ENCODE data around the gene PTPRU.

PTPRU gene

DNA sequence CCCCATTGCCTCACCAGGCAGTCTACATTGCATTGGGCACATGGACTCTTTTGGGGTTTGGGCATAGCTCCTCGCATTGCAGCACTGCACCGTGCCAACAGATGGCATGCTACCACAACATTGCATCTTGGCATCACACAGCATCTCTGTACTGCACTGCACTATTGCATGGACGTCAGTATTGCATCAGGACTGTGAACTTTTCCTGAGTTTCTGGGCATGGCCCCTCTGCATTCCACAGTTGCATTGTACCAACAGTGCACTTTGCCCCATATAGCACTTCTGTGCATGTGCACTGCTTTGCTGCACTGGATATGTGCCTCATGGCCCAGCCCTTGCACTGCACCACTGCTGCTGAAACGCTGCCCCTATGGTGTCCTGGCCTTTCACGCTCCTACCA, 9.6 kb downstream of the PTPRU start:
- DNase-seq (ENCODE audit: low spot score): no peak

DNA sequence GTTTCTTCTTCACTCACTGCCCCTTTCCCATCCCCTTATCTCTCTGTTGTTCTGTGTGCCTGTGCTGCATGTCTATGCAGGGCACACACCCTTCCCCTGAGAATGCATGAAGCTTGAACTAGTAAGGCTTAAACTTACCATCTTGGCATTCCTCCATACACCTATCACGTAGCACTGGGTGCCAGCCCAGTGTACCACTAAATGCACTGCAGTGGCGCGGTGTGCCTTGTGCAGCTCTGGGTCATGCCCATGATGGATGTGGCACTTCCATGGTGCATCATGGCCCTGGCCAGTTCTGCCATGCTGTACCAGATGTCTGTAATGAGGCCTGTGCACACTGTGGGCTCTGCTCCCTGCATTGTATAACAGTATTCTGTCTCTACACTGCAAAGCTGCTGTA, 10.7 kb downstream of the PTPRU start:
- no peak for DNase-seq (ENCODE audit: low spot score)

DNA sequence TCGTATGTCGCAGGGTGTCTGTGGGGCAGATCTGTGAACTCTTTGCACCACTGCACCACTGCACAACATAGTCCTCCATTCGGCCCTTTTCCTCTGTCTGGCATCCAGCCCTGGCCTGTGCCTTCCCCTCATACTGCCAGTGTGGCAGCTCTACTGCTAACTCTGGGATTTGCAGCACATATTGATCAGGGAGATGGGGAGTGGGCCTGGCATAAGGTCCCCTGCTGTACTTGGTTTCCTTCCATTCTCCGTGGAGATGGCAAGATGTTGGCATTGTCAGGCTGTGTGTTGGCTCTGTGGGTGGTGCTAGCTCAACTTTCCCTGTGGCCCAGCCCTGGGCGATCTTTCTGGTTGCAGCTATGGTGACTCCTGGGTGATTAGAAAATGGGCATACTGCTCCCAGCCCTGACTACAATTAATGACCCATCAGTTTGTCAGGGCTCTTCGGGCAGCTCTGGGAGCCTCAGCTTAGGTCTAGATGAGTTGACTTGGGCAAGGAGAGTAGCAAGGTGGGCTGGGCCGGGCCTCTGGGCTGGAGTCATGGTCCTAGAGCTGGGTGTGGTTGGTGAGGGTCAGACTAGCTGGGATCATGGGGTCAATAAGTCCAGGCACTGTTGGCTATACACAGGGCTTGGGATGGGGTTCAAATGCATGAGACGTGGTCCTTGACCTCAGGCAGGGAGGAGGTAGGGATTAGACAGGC, 11.4 kb downstream of the PTPRU start:
- DNase-seq (ENCODE audit: low spot score): no peak

DNA sequence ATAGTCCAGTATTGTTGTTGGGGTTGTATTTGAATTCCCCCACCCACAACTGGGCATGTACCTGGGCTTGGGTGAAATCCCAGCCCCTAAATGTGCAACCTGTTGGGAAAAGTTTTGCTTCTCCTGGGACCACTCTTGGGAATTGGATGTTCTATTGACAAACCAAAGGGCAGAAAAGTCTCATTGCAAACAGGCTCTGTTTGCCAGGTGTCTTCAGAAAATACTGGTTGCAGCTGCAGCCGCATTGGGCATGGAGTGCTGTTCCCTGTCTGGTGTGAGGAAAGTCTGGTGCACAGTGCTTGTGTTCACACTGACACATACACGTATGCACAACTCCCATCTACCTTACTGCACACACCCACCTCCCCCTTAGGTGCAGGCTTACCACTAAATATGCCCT, 12.1 kb downstream of the PTPRU start:
- no peak for DNase-seq (ENCODE audit: low spot score)

DNA sequence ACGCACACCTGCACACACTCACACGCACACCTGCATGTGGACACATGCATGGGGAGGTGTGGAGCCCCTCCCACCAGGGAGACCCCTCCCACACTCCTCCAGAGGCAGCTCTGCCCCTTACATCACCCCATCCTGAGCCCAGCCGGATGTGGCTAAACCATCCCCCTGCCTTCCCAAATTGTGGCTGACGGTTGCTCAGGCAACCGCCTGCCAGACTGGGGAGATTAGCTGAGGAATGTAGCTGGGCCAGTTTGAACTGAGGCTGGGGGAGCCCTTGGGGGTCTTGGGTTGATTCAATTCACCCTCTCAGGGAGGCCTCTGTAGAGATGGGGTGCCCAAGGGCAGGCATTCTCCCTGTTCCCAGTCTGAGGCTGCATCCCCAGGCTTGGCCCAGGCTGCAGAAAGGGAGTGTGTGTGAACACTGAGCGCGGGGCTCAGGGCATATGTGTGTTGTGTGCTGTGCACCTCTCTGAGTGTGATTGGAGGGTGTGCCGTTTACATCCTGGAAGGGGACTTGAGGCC, 12.9 kb downstream of the PTPRU start:
- DNase-seq (ENCODE audit: low spot score): no peak

DNA sequence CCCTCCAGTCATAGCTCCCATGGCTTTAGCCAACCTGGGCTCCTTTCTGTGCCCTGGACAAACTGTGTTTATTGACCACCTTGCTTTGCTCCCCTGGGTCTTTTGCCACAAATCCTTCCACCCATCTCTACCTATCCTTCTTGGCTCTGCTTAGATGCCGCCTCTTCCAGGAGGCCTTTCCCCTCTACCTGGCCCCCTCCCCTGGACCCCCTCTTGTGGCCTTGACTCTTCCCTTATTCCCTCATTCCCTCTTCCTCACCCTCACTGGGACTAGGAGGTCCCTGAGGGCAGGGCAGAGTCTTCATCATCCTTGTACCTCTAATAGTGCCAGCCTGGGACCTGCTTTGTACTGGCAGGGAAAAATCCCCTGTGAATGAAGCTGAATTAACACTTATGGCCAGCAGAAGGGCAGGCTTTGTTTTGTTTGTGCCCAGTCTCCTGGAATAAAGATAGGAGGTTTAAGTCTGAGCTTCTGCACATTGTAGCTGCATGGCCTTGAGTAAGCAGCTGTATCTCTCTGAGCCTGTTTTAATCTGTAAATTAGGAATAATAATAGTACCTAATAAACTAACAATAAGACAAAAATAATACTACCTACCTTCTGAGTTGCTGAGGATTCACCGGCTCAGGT, 13.7 kb downstream of the PTPRU start:
- DNase-seq (ENCODE audit: low spot score): no peak

DNA sequence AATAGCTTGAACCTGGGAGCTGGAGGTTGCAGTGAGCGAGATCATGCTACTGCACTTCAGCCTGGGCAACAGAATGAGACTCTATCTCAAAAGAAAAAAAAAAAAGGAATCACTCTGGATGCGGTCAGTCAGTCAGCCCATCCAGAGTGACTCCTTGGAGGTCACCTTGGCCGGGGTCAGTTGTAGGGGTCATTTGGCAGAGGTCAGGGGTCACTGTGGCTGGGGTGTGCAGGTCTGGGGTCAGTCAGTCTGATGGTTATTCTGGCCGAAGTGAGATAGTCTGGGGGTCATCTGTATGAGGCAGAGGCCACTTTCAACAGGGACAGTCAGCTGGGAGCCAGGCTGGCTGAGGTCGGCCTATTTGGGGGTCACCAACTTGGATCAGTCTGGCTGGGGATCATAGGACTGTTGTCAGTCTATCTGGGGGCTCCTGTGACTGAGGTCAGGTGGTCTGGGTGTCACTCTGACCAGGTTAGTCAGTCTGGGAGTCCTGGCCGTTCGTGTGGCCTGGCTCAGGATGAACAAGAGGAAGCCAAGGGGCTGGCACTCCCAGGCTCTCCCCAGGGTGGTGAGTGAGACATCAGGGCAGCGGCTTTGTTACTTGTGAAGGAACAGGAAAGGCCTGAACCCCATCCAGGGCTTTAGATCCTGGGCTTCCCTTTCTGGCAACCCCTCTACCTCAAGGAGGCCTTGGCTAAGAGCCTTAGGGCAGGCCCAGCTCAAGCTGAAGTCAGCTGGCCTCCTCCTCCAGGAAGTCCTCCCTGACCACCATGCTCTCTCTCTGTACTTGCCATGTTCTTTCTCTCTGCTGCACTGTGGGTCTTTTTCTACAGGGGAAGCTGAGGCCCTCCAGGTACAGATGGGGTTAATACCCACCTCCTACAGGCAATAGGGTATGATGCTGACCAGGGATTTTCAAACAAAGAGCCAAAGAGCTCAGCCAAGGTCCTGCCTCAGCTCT, 15.1 kb downstream of the PTPRU start:
- DNase-seq (ENCODE audit: low spot score): no peak

DNA sequence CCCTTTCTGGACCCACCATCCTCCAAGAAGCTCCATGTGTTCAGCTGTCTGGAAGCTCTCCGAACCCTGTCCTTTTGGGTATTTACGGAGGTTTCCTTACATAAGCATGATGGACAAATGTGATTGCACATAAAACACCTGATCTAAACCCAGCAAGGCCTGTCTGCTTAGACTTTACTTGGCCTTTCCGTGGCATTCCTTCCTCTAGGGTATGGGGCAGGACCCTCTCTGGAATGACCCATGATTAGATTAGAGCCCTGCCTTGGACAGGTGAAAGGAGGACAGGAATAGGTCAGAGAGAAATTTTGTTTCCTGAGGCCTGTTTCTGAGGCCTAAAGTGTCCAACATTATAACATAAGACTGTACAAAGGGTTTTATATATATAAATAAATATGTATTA, 16.9 kb downstream of the PTPRU start:
- no peak for DNase-seq (ENCODE audit: low spot score)

DNA sequence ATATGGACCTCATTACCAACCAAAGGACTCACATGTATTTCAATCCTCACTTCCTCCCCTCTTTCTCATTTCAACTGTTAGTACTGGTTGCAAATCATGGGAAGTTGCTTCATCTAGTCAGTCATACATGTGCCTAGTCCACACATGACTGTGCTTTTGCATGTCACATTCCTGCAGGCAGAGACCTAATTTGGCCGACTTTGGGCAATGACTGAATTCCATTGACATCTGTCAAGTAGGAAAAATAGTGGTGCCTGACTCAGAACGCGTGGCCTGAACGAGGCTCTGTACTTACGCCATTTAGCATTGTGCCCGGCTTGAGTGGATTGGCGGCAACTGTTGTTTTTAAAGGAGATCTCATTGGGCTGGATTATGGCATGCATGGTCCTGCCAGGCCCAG, 18.0 kb downstream of the PTPRU start:
- DNase-seq (ENCODE audit: low spot score): no peak

DNA sequence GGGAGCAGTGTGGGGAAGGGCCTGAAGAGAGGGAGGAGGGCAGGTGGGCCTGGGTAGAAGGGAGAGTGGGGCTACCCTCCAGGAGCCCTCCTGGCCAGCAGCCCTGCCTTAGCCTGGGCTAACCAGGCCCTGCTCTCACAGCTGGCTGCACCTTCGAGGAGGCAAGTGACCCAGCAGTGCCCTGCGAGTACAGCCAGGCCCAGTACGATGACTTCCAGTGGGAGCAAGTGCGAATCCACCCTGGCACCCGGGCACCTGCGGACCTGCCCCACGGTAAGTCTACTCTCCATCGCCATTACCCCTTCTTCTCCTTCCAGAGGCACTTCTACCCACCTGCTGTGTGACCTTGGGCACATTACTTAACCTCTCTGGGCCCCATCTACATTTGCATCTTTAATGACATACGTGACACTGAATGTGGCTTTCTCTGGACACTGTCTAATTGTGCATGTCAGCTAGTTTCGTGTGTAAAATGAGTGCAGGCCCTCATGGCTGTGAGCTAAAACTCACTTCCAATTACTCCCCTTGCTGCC, 18.9 kb downstream of the PTPRU start:
- no peak for DNase-seq (ENCODE audit: low spot score)

DNA sequence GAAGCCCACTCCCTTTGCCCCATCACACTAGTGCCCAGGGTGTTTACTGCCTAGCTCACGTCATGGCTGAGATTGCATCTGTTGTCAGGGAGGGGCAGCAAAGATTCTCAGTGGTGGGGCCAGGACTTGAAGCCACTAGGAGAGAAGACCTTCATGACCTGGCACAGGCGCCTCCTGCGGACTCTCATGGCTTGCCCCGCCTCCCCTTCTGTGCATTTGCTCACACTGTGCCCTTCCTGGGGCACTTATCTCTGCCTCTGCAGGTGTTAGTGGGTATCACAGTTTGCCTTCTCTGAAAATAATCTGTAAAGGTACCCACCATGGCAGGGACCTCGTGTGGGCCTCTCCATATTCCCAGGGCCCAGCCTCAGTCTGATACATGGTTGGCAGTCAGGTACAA, 20.1 kb downstream of the PTPRU start:
- DNase-seq (ENCODE audit: low spot score): no peak

DNA sequence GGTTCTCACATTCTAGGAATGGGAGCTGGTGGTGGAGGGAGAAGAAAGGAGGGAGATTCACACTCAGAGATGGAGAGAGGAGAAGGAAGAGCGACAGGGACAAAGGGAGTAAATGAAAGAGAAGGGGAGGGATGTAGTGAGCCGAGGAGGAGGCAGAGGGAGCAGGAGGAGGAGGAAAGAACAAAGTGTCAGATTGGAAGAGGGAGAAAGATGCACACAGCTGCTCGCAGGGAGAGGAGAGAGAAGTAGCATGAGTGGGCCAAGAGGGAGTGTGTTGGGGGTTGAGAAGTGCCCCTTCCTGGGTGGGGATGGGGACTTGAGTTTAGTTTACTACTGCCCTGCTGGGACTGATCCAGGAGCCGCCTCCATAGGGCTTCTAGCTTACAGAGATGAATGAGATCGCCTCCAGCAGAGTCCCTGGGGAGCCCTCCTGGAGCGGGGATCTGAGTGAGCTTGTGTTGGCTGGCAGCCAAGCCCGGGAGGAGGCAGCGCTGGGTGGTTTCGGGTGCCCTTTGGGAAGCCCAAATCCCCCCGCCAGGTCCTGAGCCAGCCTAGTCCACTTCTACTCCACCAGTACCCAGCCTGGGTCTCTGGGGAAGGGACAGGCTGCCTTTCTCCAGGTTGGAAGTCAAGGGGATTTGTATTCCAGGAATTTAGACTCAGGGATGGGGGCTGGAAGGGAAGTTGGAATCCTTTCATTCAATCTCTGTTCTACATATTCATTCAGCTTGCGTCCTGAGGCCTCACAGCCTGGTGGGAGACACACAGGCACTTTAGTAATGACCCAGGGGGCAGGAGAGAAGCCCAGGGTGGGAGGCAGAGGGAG, 20.9 kb downstream of the PTPRU start:
- no peak for DNase-seq (ENCODE audit: low spot score)

DNA sequence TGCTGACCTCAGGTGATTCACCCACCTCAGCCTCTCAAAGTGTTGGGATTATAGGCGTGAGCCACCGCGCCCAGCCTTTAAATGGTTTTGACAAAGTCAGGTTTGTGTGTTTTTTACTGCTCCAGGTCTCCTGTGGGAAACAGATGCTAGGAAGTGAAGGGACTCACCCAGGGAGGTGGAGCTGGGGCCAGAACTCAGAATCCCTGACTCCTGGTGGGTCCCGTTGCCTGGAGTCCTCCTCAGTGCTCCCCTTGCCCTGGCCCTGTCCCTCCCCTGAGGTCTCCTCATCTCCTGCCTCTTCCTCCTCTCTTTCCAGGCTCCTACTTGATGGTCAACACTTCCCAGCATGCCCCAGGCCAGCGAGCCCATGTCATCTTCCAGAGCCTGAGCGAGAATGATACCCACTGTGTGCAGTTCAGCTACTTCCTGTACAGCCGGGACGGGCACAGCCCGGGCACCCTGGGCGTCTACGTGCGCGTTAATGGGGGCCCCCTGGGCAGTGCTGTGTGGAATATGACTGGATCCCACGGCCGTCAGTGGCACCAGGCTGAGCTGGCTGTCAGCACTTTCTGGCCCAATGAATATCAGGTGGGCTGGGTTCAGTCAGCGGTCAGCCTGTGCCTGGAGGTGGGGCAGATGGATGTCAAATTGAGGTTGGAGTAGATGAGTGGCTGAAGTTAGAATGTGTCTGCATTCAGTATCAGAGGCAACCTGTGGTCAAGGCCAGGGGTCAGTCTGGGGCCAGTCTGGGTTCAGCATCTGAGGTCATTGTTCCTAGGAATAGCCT, 22.1 kb downstream of the PTPRU start:
- no peak for DNase-seq (ENCODE audit: low spot score)

DNA sequence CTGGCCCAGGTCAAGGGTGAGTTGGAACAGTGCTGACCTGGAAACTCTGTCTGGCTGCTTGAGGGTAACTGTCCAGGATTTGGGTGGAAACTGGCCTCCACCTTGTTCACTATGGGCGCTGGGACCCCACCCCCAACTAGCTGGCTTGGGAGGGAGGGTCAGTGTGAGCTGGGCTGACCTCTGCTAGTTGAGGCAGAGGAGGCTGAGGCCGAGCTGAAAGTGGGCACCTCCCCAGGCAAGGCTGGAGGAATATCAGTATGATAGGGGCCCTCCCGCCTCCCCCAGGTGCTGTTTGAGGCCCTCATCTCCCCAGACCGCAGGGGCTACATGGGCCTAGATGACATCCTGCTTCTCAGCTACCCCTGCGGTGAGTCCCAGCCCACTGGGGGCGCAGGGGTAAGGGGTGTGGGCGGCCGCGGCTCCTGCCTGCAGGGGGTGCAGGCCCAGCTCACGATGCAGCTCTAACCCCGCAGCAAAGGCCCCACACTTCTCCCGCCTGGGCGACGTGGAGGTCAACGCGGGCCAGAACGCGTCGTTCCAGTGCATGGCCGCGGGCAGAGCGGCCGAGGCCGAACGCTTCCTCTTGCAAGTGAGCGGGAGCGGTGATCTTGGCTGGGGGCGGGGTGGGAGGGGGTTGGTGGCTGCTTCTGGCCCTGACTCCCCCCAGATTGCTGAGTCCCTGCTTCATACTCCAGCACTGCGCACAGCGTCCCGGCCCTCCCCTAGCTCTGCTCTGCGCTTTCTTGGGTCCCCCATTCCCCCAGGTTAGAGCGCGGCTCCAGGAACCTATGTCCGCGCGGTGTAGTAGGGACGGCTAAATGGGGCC, 22.9 kb downstream of the PTPRU start:
- DNase-seq (ENCODE audit: low spot score): no peak

DNA sequence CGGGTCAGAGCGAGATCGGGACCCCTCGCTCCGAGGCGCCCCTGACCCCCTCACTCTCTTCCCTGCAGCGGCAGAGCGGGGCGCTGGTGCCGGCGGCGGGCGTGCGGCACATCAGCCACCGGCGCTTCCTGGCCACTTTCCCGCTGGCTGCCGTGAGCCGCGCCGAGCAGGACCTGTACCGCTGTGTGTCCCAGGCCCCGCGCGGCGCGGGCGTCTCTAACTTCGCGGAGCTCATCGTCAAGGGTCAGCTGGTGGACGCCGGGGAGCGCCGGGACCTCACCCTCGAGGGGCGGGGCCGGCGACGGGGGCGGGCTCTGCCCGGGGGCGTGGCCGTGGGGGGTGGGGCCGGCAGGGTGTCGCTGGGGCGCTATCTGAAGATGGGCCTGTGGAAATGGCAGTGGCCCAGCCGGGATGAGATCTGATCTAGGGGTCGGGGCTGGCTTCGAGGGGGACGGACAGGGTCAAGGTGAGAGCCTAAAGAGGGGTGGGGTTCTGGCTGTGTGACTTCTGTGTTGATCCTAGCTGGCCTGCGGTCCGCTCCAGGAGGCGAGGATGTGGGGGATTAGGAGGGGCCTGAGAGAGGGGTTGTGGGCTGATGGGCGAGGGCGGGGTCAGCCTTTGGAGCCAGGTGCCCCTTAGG, 23.6 kb downstream of the PTPRU start:
- peak; percentile 9 for DNase-seq (ENCODE audit: low spot score)

DNA sequence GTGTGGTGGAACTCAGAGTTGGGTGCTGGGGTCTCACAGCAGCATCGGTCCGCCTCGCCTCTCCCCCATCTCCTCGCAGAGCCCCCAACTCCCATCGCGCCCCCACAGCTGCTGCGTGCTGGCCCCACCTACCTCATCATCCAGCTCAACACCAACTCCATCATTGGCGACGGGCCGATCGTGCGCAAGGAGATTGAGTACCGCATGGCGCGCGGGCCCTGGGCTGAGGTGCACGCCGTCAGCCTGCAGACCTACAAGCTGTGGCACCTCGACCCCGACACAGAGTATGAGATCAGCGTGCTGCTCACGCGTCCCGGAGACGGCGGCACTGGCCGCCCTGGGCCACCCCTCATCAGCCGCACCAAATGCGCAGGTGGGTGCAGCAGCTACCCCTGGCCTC, 24.2 kb downstream of the PTPRU start:
- DNase-seq (ENCODE audit: low spot score): no peak

DNA sequence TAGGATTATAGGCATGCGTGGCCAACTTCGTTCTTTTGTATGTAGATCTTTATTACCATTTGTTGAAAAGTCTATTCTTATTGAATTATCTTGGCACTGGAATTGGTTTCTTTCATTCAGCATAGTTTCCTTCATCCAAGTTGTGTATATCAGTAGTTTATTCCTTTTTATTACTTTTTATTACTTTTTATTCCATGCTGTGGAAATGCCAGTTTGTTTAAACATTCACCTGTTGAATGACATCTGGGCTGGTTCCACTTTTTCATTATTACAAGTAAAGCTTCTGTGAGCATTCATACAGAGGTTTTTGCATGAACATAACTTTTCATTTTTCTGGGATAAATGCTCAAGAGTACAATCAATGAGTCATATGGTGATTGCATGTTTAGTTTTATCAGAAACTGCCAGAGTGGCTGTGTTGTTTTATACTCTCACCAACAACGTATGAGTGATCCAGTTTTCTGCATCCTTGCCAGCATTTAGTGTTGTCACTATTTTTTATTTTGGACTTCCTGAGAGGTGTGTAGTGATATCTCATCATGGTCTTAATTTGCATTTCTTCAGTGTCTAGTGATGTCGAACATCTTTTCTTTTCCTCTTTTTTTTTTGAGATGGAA, 28.6 kb downstream of the PTPRU start:
- no peak for DNase-seq (ENCODE audit: low spot score)

DNA sequence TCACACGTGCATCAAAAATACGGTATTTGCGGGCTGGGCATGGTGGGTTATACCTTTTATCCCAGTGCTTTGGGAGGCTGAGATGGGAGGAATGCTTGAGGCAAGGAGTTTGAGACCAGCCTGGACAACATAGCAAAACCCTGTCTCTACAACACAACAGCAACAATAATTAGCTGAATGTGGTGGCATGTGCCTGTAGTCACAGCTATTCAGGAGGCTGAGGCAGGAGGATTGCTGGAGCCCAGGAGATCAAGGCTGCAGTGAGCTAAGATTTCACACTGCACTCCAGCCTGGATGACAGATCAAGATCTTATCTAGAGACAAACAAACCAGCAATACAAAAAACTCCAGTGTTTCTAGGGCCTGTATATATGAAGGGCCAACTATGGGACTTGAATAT, 30.6 kb downstream of the PTPRU start:
- no peak for DNase-seq (ENCODE audit: low spot score)

Data from CD4-positive, alpha-beta T cell treated with Interleukin-2 at 100 ng/mL for 4 hours (primary cell).